NCI-H1105 (cell line): Measurements from ENCODE around the gene RUSC1.
"Not testable (repeated sequence)": the region's sequence is repeated elsewhere in the genome, so short reads cannot be mapped to it uniquely, and the experiment has no call there.

Experiments used
- DNase-seq: peaks from one replicate; lab custom pipeline; 2025; lab: John Stamatoyannopoulos, UW

Gene RUSC1

DNA sequence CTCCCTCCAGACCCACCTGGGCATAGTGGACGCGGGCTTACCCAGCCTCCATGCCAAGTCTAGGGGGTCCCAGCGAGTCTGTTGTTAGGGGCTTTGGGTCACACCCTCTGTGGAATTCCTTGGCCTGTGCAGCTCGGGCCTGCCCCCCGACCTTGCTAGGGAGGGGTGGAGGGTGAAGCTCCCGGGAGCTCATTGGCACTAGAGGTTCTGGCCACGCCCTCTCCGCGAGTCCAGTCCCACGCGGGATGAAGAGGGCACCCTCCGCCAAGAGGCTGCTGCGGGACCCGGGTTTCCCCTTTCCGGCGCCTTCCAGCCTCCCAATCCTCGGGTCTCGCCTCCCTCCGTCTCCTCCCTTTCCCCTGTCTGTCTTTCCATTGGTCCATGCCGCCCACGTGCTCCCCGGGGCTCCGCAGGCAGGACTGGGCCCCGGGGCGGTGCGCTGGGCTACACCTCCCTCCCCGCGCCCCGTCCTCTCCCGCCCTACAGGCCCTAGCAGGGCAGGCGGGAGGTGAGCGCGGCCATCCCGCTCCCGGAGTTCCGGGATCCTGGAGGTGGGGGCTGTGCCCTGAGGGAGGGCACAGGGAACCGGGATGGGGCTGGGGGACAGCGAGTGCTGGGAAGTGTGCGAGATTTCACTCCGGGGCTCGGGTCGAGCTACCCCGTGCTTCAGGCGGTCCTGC is 3.5 kb downstream of the RUSC1 start:
- DNase-seq, result peak; percentile 92

GRCh38 chr1:155324717-155325602 is 4.3 kb downstream of the RUSC1 start:
- peak; percentile 22 for DNase-seq

- DNase-seq, result no peak
These were observed 4.9 kb downstream of the RUSC1 start for GRCh38 chr1:155325603-155325893.

DNA sequence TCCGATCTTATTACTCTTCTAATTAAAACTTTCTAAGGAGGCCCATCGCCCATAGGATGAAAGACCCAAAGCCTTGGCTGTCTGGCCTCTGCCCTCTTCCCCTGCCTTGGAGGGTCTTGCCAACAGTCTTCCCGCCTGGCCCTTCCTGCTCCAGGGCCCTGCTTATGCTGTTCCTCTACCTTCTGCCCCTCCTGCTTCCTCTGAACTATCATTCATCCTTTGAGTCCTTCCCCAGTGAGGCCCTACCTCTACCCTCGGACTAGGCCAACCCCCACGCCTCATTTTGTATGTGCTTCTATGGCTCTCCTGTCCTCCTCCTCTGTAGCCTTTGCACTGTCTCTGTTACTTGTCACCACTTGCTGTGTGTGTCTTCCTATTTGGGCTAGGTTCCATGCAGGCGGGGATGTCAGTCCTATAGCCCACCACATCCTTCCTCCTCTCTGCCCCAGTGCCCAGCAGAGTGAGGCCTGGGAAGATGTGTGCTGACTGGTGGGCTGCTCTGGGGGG is 5.4 kb downstream of the RUSC1 start:
- DNase-seq, result no peak

- no peak for DNase-seq
These were observed 5.9 kb downstream of the RUSC1 start for GRCh38 chr1:155326631-155327037.

DNA sequence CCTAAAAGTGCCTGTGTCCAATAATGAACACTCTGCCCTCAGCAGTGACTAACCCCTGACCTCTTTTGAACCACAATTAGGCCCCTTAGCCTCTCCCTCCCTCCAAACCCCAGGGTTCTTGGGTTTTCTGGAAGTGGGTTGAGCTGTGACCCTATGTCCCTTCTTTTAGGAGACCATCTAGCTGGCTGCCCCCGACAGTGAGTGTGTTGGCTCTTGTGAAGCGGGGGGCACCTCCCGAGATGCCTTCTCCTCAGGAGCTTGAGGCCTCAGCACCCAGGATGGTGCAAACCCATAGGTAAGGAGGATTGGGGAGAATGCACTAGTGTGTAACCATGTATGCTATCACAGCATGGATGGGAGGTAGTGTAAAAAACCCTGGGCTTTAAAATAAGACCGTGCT is 7.3 kb downstream of the RUSC1 start:
- DNase-seq, result no peak

DNA sequence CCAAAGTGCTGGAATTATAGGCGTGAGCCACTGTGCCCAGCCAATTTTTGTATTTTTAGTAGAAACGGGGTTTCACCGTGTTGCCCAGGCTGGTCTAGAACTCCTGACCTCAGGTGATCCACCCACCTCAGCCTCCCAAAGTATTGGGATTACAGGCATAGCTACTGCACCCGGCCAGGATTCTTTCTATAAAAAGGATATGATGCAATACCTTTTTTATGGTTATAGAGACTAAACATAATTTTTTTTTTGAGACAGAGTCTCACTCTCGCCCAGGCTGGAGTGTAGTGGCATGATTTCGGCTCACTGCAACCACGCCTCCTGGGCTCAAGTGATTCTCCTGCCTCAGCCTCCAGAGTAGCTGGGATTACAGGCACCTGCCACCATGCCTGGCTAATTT is 8.2 kb downstream of the RUSC1 start:
- not testable (repeated sequence) for DNase-seq

- DNase-seq, result no peak
These were observed 9.4 kb downstream of the RUSC1 start for GRCh38 chr1:155329980-155330598.

- DNase-seq, result no peak
These were observed 14.3 kb downstream of the RUSC1 start for GRCh38 chr1:155334962-155335361.

DNA sequence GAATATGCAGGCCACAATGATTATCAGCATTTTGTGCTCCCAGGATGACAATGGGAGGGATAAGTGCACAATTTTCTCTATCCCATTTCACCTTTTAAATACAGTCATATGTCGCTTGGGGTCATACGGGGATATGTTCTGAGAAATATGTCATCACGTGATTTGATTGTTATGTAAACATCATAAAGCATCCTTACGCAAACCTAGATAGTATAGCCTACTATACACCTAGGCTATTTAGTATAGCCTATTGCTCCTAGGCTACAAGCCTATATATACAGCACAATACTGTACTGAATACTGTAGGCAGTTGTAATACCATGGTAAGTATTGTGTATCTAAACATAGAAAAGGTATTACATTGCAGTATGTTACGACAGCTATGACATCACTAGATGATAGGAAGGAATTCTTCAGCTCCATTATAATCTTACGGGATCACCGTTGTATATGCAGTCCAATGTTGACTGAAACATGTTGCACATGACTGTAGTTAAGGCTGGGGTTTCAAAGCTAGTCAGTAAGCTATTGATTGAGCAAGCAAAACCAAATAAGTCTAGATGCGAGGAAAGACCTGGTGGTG is 18.9 kb downstream of the RUSC1 start:
- no peak for DNase-seq

GRCh38 chr1:155342842-155343241 is 22.1 kb downstream of the RUSC1 start:
- no peak for DNase-seq

GRCh38 chr1:155352631-155353030 is 31.9 kb downstream of the RUSC1 start:
- no peak for DNase-seq

- DNase-seq, result no peak
These were observed 39.4 kb downstream of the RUSC1 start for GRCh38 chr1:155360051-155360450.

- DNase-seq, result no peak
These were observed 58.5 kb downstream of the RUSC1 start for GRCh38 chr1:155379180-155379579.

- peak; percentile 8 for DNase-seq
These were observed 59.0 kb downstream of the RUSC1 start for GRCh38 chr1:155379631-155380090.
